HepG2 (cell line): Measurements from ENCODE around the gene NCS1. TPM values are rescaled to one million over a fixed set of nuclear protein-coding genes. Genes with fewer than 3 reads are reported as not detected.

Source experiments
- ARNTL ChIP-seq: sonication (generic); formaldehyde crosslinking; IDR thresholded peaks from 2 replicates; pipeline ENCODE4 v1.4.0; 2020; ENCODE audit warnings: mild to moderate bottlenecking, missing genetic modification reagents
- PHF20 ChIP-seq: sonication (generic); formaldehyde crosslinking; IDR thresholded peaks from 2 replicates; pipeline ENCODE4 v1.5.0; 2020; ENCODE audit warnings: mild to moderate bottlenecking, missing genetic modification reagents
- PITX1 ChIP-seq: sonication (generic); formaldehyde crosslinking; IDR thresholded peaks from 2 replicates; pipeline ENCODE4 v1.5.1; 2020; ENCODE audit warnings: mild to moderate bottlenecking, missing genetic modification reagents
- SIN3A ChIP-seq: IDR thresholded peaks from 2 replicates; pipeline ENCODE4 v1.6.1; 2011; ENCODE audit warnings: low read depth, mild to moderate bottlenecking, control low read depth, low read length, borderline replicate concordance
- THRA ChIP-seq: sonication (generic); formaldehyde crosslinking; IDR thresholded peaks from 2 replicates; pipeline ENCODE4 v1.4.0; 2020; ENCODE audit warnings: missing genetic modification reagents, borderline replicate concordance
- THYN1 ChIP-seq: sonication (generic); formaldehyde crosslinking; IDR thresholded peaks from 2 replicates; pipeline ENCODE4 v1.8.1; 2023; ENCODE audit warnings: low read depth, mild to moderate bottlenecking, moderate library complexity, missing genetic modification reagents, borderline replicate concordance
- TSC22D2 ChIP-seq: sonication (generic); formaldehyde crosslinking; IDR thresholded peaks from 2 replicates; pipeline ENCODE4 v1.5.1; 2020; ENCODE audit warnings: missing genetic modification reagents, mild to moderate bottlenecking, borderline replicate concordance
- ZBTB1 ChIP-seq: sonication (generic); formaldehyde crosslinking; IDR thresholded peaks from 2 replicates; pipeline ENCODE4 v1.4.0; 2020; ENCODE audit warnings: missing genetic modification reagents, borderline replicate concordance
- ZNF280B ChIP-seq: sonication (generic); formaldehyde crosslinking; IDR thresholded peaks from 2 replicates; pipeline ENCODE4 v1.5.0; 2020; ENCODE audit warnings: missing genetic modification reagents, mild to moderate bottlenecking, borderline replicate concordance
- ZNF513 ChIP-seq: sonication (generic); formaldehyde crosslinking; conservative IDR thresholded peaks from 2 replicates; pipeline ENCODE4 v1.5.0; 2020; ENCODE audit warnings: missing genetic modification reagents
- polyA plus RNA-seq, 8 experiments: library from polyadenylated mRNA; depleted of rRNA in 3 of 8; stranded (reverse) in 7 of 8; unstranded in 1 of 8; fragments of >200 nt; fragmentation: Illumina TruSeq in 4 of 8; extraction: Trizol in 4 of 8; gene quantifications; 2 replicates each; pipeline versions ENCODE4 v1.2.1 to v1.2.3, GENCODE V29; 2011 to 2016; ENCODE audit warnings: low read depth in 4 of 8, missing spikeins in 1 of 8, mixed read lengths in 1 of 8; ENCODE audit not compliant: insufficient read depth in 1 of 8
- total RNA-seq, 5 experiments: library from RNA; depleted of rRNA; stranded (reverse); fragments of >200 nt; fragmentation: Illumina TruSeq; extraction: Trizol; gene quantifications; 2 replicates each; pipeline ENCODE4 v1.2.3, GENCODE V29; 2016; ENCODE audit warnings: low read depth in 1 of 5
- TF ChIP-seq, protein P1 (sequence below): sonication (generic); formaldehyde crosslinking; IDR thresholded peaks from 2 replicates; pipeline ENCODE4 v1.5.1; 2020; ENCODE audit warnings: mild to moderate bottlenecking, moderate library complexity, missing genetic modification reagents
- TF ChIP-seq, protein P2 (sequence below): sonication (generic); formaldehyde crosslinking; IDR thresholded peaks from 2 replicates; pipeline ENCODE4 v1.8.1; 2022; ENCODE audit warnings: mild to moderate bottlenecking, missing genetic modification reagents
- TF ChIP-seq, protein P3 (sequence below): IDR thresholded peaks from 2 replicates; pipeline ENCODE4 v1.6.1; 2016; ENCODE audit warnings: low read depth, control low read depth

NCS1 gene
- total and polyA plus RNA-seq, 2 of the 13 experiments (the other 11 are each of a cell fraction or from before 2014, with no cell fraction given) = 4.7 to 6.1 TPM

DNA sequence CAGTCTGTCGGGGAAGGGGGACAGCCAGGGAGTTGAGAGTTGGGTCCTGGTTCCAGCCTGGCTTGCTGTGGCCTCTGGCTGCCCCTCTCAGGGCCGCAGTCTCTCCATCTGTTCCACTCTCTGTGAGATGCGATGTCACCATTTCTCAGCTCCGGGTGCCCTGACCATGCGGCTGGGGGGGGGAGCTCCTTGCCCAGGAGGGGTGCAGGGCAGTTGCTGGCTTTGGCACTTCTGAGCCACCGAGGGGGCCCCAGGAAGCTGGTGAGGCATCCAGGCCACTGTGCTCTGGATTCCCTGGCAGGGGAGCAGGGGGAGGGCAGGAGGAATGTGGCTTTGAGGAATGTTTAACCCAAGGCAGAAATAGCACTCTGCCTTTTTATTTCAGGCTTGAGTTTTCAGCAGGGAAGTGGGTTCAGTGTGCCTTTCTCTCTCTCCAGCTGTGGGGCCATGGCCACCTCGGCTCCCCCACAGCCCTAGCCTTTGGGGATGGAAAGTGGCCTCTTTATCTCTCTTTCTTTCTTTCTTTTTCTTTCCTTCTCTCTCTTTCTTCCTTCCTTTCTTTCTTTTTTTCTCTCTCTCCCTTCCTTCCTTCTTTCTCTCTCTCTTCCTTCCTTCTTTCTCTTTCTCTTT is 11.0 kb downstream of the NCS1 start (continued):
- TF ChIP-seq THRA = no peak
- TF ChIP-seq ZBTB1 (CRISPR knock-in tag) = no peak
- TF ChIP-seq ZNF513 = no peak
- TF ChIP-seq, protein P1, sequence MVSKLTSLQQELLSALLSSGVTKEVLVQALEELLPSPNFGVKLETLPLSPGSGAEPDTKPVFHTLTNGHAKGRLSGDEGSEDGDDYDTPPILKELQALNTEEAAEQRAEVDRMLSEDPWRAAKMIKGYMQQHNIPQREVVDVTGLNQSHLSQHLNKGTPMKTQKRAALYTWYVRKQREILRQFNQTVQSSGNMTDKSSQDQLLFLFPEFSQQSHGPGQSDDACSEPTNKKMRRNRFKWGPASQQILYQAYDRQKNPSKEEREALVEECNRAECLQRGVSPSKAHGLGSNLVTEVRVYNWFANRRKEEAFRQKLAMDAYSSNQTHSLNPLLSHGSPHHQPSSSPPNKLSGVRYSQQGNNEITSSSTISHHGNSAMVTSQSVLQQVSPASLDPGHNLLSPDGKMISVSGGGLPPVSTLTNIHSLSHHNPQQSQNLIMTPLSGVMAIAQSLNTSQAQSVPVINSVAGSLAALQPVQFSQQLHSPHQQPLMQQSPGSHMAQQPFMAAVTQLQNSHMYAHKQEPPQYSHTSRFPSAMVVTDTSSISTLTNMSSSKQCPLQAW = no peak
- no peak for TF ChIP-seq PHF20 (CRISPR knock-in tag)
- TF ChIP-seq ZNF280B (CRISPR knock-in tag) = no peak
- TF ChIP-seq, protein P2, sequence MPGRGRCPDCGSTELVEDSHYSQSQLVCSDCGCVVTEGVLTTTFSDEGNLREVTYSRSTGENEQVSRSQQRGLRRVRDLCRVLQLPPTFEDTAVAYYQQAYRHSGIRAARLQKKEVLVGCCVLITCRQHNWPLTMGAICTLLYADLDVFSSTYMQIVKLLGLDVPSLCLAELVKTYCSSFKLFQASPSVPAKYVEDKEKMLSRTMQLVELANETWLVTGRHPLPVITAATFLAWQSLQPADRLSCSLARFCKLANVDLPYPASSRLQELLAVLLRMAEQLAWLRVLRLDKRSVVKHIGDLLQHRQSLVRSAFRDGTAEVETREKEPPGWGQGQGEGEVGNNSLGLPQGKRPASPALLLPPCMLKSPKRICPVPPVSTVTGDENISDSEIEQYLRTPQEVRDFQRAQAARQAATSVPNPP (CRISPR knock-in tag) = no peak
- no peak for TF ChIP-seq SIN3A
- no peak for TF ChIP-seq TSC22D2 (CRISPR knock-in tag)
- TF ChIP-seq, protein P3, sequence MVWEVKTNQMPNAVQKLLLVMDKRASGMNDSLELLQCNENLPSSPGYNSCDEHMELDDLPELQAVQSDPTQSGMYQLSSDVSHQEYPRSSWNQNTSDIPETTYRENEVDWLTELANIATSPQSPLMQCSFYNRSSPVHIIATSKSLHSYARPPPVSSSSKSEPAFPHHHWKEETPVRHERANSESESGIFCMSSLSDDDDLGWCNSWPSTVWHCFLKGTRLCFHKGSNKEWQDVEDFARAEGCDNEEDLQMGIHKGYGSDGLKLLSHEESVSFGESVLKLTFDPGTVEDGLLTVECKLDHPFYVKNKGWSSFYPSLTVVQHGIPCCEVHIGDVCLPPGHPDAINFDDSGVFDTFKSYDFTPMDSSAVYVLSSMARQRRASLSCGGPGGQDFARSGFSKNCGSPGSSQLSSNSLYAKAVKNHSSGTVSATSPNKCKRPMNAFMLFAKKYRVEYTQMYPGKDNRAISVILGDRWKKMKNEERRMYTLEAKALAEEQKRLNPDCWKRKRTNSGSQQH (CRISPR knock-in tag) = no peak
- no peak for TF ChIP-seq THYN1
- TF ChIP-seq ARNTL (CRISPR knock-in tag) = no peak
- TF ChIP-seq PITX1 (CRISPR knock-in tag) = no peak
